ENCODE data around the gene ACO1. TPM values are rescaled to one million over a fixed set of nuclear protein-coding genes. Genes with fewer than 3 reads are reported as not detected.

The ACO1 gene
- polyA plus RNA-seq, 3 donors, result 2.9 to 12.5 (median 10.5) TPM

DNA sequence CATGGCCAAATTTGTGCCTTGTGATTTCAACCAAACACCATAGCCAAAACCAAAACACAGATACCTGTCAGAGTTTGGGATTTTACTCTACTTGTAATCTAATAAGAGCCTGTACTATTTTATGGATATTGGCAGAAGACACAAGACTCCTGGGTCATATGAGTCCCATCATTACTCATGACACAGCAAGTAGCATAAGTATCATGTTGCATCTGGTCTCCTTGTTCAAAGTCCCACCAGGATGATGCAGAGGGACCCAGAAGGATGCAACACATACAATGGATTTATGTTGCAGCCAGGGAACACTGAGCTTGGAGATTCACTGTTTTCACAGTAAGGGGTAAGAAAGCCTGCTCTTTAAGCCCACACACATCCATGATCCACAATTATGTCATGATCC is 13.2 kb upstream of the ACO1 start:
- Histone ChIP-seq H3K4me1 (ENCODE audit: control insufficient read depth in 1 of 2, insufficient read depth in 2 of 2, low read length in 2 of 2) (no peaks in the 10 kb centered on the region), H2AFZ (ENCODE audit: insufficient read depth, low read depth, low read length, poor library complexity, severe bottlenecking) (no peak overlapping the region), H4K20me1 (ENCODE audit: insufficient read depth, low read length) (no peaks in the 10 kb centered on the region), H3K4me3 (replicated peaks in 1 of 3; ENCODE audit: low read depth in 2 of 3, low read length in 3 of 3) (no peak overlapping the region), H3K4me2 (replicated peaks; ENCODE audit: extremely low read depth, low read length, poor library complexity, severe bottlenecking) (no peak overlapping the region), H3K9me3 (replicated peaks in 1 of 2; ENCODE audit: control insufficient read depth in 1 of 2, insufficient read depth in 1 of 2, low read length in 2 of 2) (no peaks in the 10 kb centered on the region), H3K79me2 (ENCODE audit: insufficient read depth, low read length) (no peaks in the 10 kb centered on the region), H3K9ac (ENCODE audit: insufficient read depth, low read length, poor library complexity, severe bottlenecking) (no peak overlapping the region), H3K27me3 (ENCODE audit: control insufficient read depth in 2 of 2, insufficient read depth in 2 of 2, low read length in 2 of 2) (no peaks in the 10 kb centered on the region), H3K27ac (ENCODE audit: low read depth in 1 of 2, low read length in 2 of 2) (no peak overlapping the region), H3K36me3 (replicated peaks in 1 of 2; ENCODE audit: control insufficient read depth in 1 of 2, insufficient read depth in 2 of 2, low read length in 2 of 2) (no peaks in the 10 kb centered on the region)
- TF ChIP-seq, protein P1, sequence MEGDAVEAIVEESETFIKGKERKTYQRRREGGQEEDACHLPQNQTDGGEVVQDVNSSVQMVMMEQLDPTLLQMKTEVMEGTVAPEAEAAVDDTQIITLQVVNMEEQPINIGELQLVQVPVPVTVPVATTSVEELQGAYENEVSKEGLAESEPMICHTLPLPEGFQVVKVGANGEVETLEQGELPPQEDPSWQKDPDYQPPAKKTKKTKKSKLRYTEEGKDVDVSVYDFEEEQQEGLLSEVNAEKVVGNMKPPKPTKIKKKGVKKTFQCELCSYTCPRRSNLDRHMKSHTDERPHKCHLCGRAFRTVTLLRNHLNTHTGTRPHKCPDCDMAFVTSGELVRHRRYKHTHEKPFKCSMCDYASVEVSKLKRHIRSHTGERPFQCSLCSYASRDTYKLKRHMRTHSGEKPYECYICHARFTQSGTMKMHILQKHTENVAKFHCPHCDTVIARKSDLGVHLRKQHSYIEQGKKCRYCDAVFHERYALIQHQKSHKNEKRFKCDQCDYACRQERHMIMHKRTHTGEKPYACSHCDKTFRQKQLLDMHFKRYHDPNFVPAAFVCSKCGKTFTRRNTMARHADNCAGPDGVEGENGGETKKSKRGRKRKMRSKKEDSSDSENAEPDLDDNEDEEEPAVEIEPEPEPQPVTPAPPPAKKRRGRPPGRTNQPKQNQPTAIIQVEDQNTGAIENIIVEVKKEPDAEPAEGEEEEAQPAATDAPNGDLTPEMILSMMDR (IDR thresholded peaks at IDR 0.05), result no peak
- Mint-ChIP-seq H3K27me3 (ENCODE audit: low read depth in 3 of 3) (peaks cover 0 to 2% (median 0%) of the 10 kb centered on the region in 3 donors), H3K36me3 (no peaks in the 10 kb centered on the region), H3K9me3 (peaks cover 0 to 8% (median 4%) of the 10 kb centered on the region in 7 donors), H3K4me1 (no peaks in the 10 kb centered on the region), H3K4me3 (no peak overlapping the region), H3K27ac (no peak overlapping the region)
- intact Hi-C loops (cut with micrococcal nuclease), result loop anchor here in 1 of 2 donors (5.0 kb wide), 1 partner anchor 586 kb away; no protein-coding TSS in a partner anchor
- DNase-seq, result no peak

DNA sequence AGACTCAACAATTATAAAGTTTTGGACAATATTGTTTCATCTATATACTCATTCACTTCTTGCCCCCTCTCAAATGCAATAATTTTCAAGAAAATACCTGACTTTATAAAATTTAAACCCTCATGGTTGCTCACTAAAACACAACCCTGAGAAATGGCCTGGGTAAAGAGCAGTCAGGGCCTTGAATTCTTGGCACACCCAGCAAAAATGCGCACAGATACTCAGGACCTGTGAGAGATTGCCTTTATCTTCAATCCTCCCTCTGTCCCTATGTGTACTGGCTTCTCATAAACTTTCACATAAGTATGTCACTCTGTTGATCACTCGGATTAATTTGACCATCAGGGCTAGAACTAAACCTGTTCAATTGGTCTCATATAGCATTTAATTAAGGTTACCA is 12.8 kb upstream of the ACO1 start:
- H3K4me3 ChIP-seq (replicated peaks in 1 of 3; ENCODE audit: low read depth in 2 of 3, low read length in 3 of 3), result no peak overlapping the region
- no peak overlapping the region for H3K27ac ChIP-seq (ENCODE audit: low read depth in 1 of 2, low read length in 2 of 2)
- H3K9me3 Mint-ChIP-seq, result peaks cover 0 to 8% (median 4%) of the 10 kb centered on the region in 7 donors
- no peaks in the 10 kb centered on the region for H3K9me3 ChIP-seq (replicated peaks in 1 of 2; ENCODE audit: control insufficient read depth in 1 of 2, insufficient read depth in 1 of 2, low read length in 2 of 2)
- H3K9ac ChIP-seq (ENCODE audit: insufficient read depth, low read length, poor library complexity, severe bottlenecking), result no peak overlapping the region
- 100% methylated on average over 2 of the region's 2 CpGs for WGBS (ENCODE audit: insufficient coverage)
- no peak overlapping the region for H2AFZ ChIP-seq (ENCODE audit: insufficient read depth, low read depth, low read length, poor library complexity, severe bottlenecking)
- TF ChIP-seq, protein P1 (IDR thresholded peaks at IDR 0.05), result no peak
- H3K4me1 ChIP-seq (ENCODE audit: control insufficient read depth in 1 of 2, insufficient read depth in 2 of 2, low read length in 2 of 2), result no peaks in the 10 kb centered on the region
- H3K4me3 Mint-ChIP-seq, result no peak overlapping the region
- H3K4me1 Mint-ChIP-seq, result no peaks in the 10 kb centered on the region
- H3K36me3 ChIP-seq (replicated peaks in 1 of 2; ENCODE audit: control insufficient read depth in 1 of 2, insufficient read depth in 2 of 2, low read length in 2 of 2), result no peaks in the 10 kb centered on the region
- H3K27ac Mint-ChIP-seq, result no peak overlapping the region
- intact Hi-C loops (cut with micrococcal nuclease), result loop anchor here in 1 of 2 donors (5.0 kb wide), 1 partner anchor 586 kb away; no protein-coding TSS in a partner anchor
- no peak for DNase-seq
- peaks cover 0 to 2% (median 0%) of the 10 kb centered on the region in 3 donors for H3K27me3 Mint-ChIP-seq (ENCODE audit: low read depth in 3 of 3)
- no peaks in the 10 kb centered on the region for H3K79me2 ChIP-seq (ENCODE audit: insufficient read depth, low read length)
- no peaks in the 10 kb centered on the region for H4K20me1 ChIP-seq (ENCODE audit: insufficient read depth, low read length)
- H3K36me3 Mint-ChIP-seq, result no peaks in the 10 kb centered on the region
- H3K4me2 ChIP-seq (replicated peaks; ENCODE audit: extremely low read depth, low read length, poor library complexity, severe bottlenecking), result no peak overlapping the region
- H3K27me3 ChIP-seq (ENCODE audit: control insufficient read depth in 2 of 2, insufficient read depth in 2 of 2, low read length in 2 of 2), result no peaks in the 10 kb centered on the region

Measured in CD14-positive monocyte (primary cell).